T-helper 2 cell treated with Interferon-gamma antibody and Interleukin-4, amounts not matched to agents 100 ng/mL and 5 ng/mL, for 36 hours (primary cell): ENCODE measurements around the gene NACC1. TPM values are rescaled to one million over a fixed set of nuclear protein-coding genes. Genes with fewer than 3 reads are reported as not detected.
"Not testable (repeated sequence)": the region's sequence is repeated elsewhere in the genome, so short reads cannot be mapped to it uniquely, and the experiment has no call there.

ENCODE experiments used
- intact Hi-C: fragments of 100-400 bp; cut with micrococcal nuclease; formaldehyde crosslinking; loops from one replicate; pipeline ENCODE4 v1.15.1; 2023
- total RNA-seq: library from RNA; stranded (reverse); gene quantifications from 2 replicates; pipeline ENCODE4 v1.2.3, GENCODE V29; 2022

The NACC1 gene
- total RNA-seq, 1 donor from 2014 or later: 77.4 TPM

DNA sequence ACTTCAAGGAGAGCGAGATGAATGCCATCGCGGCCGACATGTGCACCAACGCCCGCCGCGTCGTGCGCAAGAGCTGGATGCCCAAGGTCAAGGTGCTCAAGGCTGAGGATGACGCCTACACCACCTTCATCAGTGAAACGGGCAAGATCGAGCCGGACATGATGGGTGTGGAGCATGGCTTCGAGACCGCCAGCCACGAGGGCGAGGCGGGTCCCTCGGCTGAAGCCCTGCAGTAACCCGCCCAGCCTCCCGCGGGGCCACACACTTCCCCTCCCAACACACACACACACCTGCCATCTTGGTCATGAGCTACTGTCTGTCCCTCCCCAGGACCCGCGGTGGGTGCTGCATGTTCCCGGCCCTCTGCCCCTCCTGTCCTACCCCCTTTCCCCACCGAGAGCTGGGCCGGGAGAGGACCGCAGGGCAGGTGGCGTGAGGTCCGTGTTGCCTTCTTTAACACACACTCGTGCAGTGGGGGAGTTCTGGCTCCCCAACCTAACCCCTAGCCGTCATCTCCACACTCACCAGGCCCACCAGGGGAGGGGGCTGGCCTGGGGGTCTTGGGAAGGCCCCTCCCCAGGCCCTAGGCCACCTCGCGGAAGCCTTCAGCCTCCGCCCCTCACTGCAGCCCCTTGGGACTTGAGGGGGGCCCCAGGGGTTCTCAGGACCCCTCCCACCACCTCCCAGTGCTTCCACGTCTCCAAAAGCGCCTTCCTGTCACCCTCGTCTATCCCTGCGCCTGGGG lies 20.3 kb downstream of the NACC1 start:
- intact Hi-C loops: no loop called here

DNA sequence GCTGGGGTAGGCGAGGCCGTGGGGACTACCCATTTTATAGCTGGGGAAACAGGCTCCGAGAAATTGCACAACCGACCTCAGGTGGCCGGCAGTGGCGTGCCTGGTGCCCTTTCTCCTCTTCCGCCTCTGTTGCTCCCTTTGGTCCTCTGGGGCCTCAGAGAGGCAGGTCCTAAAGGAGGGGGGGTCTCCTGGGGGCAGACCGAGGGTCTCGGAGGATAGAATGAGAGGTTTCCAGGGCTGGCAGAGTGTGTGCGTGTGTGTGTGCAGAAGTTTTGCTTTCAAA lies 20.8 kb downstream of the NACC1 start:
- intact Hi-C loops: no loop called here

DNA sequence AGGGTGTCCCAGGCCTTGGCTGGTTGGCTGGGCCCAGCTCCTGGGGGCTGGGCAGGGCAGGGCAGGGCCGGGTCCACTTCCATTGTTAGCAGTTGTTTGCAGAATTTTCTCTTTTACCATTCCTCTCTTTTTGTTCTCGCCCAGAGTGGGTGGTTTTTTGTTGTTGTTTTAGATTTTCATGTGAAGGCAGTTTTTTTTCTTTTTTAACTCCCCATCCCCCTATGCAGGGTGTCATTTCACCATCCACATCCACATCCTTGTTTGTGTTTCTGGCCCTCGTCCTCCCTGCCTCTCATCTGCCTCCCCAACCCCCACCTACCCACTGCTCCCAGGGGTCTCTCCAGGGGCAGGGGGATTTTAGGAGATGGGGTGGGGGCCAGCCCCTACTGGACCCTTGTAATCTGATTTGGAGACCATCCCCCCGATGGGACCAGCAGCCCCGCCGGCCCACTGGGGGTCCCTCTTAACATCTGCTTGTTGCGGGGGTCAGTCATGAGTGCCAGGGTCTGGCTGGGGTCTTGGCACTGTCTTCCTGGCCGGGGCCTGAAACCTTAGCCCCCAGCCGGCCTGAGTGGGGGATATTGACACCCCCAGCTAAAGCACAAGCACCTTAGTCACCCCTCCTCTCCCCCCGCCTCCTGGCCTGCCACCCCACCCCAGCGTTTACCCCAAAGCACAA lies 21.7 kb downstream of the NACC1 start:
- intact Hi-C loops: no loop called here

DNA sequence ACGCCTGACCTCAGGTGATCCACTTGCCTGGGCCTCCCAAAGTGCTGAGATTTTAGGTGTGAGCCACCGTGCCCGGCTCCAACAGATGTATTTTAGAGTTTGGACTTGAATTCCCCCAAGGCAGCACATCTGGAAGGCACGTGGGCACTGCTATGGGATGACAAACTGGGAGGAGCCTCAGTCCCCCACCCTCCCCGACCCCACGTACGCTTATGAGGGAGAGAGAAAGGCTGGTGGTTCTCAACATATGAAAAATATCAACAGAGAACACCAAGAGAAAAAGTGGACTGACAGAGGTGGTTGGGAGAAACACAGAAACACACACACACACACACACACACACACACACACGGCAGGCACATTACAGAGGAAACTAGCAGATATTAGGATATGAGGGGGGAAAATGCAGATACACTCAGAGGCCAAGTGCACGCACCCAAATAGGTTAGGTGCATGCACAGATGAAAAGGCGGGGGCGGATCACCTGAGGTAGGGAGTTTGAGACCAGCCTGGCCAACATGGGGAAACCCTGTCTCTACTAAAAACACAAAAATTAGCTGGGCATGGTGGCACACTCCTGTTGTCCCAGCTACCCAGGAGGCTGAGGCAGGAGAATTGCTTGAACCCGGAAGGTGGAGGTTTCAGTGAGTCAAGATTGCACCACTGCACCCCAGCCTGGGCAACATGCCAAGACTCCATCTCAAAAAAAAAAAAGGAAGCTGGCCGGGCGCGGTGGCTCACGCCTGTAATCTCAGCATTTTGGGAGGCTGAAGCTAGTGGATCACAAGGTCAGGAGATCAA lies 28.9 kb downstream of the NACC1 start:
- intact Hi-C loops: no loop called here

DNA sequence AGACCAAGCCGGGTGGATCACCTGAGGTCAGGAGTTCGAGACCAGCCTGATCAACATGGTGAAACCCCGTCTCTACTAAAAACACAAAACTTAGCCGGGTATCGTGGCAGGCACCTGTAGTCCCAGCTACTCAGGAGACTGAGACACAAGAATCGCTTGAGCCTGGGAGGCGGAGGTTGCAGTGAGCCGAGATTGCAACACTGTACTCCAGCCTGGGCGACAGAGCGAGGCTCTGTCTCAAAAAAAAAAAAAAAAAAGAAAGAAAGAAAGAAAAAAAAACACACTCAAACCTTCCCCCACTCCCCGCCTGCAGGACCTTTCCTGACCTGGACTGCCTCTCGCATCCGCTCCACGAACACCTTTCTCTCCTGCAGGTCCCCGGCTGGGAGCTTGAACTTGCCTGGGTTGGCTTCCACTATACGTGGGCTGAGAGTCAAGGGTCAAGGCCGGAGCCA lies 31.1 kb downstream of the NACC1 start:
- intact Hi-C loops: not testable (repeated sequence)

DNA sequence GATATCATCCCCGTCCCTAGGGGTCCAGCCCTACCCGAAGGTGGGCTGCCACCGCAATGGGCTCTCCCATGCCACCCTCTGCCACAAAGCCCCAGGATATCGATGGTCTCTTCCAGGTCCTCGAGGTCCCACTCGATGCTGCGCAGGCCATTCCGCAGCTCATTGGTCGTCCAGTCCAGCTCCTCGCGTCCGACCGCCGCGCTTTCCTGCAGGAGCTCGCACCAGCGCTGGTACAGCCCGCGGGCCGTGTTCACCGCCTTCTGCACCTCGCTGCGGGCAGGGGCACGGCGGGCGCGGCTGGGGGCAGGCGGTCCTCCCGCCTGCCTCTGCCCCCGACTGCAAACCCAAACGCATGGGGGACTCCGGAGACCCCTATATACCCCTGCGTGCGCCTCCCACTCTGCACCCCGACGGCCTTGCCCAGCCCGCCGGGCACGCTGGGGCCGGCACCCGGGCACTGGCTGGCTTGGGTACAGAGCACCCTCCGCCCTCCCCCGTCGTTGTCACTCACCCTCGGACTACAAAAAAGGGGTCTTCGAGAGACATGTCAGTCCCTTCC lies 31.6 kb downstream of the NACC1 start:
- intact Hi-C loops: loop anchor here (1.0 to 5.0 kb wide), 8 partner anchors 17 to 931 kb away; partner anchors contain the start of genes CALR, JUNB and ZSWIM4

DNA sequence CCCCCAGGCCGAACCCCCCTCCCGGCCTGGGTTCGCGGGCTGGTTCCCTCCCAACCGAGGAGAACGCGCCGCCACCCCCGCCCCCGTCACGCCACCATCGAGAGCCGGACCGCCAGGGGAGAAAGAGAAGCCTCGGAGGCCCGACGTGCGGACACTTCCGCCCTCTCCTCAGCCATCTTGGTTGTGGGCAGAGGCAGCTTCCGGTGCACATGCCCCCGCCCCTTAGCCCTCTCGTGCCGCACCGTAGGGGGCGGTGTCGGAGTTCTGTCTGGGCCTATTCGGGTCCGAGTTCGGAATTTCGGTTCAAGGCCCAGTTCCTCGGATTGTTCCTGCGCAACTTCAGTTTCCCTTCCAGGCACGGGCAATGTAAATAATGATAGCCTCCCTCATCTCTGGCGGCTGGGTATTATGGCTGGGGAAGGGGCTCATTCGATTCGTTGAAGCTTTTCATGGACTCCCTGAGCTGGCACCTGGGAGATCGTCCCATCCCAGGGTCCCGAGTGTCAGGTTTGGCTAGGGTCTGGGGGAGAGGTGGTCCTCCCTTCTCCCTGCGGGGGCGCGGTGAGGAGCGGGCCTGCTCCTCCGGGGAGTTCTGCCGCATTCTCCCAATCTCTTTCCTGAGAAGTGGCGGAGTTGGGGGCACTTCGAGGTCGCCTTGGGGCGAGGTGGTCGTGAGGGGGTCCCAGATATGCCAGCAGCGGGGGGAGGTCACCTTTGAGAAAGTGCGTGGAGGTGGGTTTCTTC lies 32.3 kb downstream of the NACC1 start, which contains the start of the genes IER2 and STX10:
TSS of gene IER2 (plus strand) at position 225 of the 744 bp plus-strand sequence. CDS start 2,776 bp downstream, outside the sequence.
TSS of gene STX10 (minus strand) at position 189 of the 744 bp plus-strand sequence. CDS start 202 bp downstream, outside the sequence.
- intact Hi-C loops: loop anchor here (1.0 to 5.0 kb wide), 8 partner anchors 18 to 930 kb away; partner anchors contain the start of genes CALR, JUNB and ZSWIM4

DNA sequence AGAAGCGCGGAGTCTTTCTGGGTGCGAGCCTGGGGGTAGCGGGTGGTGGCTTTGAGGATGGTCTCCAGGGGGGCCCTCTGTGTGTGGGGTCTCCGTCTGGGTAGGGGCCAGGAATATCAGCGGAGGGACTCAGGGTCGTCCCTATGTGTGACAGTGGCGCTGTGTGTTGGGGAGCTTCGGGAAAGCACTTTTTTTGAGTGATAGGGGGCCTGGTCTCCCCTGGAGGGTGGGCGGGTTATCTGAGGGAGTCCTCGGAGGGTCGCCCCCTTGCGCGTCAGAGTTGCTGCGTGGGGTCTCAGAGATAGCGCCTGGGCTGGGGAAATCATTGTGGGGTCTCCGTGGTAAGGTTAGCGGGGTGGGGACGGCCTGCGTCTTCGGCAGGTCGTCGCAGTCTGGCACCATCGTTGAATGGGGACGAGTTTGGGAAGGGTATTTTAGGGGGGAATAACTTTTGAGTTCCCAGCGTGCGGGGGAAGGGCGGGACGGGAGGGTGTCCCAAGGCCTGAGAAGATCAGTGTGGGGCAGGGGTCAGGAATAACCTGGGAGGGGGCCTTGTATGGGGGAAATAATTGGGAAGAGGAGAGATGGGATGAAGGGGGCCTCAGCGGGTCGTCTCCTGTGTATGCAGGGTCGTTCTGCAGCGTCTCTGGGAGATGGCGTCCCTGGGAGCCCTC lies 33.0 kb downstream of the NACC1 start:
- intact Hi-C loops: loop anchor here (1.0 to 5.0 kb wide), 9 partner anchors 16 to 930 kb away; partner anchors contain the start of genes CALR, JUNB and ZSWIM4

DNA sequence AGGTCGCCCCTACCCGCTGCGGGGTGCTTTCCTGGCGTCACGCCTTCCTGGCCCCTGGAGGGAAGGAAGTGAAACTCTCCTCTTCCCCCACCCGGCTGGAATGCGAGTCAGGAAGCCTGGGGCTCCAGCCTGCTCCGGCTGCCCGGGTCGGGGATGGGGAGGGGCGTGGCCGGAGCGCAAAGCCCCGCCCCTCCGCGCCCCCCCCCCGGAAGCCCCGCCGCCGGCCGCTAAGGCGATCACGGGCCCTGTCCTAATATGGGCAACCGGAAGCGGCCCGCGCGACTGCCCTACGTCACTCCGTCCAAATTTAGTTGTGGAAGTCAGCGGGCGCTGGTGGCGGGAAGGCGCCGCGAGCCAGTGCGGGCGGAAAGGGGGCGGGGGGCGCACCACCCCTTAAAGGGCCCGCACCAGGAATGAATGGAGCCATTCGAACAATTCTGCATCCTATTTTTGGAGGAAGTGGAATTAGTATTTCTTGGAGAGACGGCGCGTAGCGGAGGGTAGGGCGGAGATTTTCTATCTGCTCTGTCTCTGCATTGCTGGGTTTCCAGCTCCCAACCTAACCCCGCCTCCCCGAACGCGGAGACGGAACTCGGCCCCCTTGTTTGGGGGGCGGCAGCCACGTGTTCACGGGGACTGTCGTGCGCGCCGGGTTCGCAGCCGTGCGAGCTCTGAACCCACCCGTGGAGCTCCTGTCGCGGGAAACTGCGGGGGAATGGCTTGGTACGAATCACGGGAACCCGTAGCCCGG lies 33.7 kb downstream of the NACC1 start:
- intact Hi-C loops: loop anchor here (1.0 to 5.0 kb wide), 10 partner anchors 16 to 929 kb away; partner anchors contain the start of genes CALR, JUNB, NACC1 and ZSWIM4

DNA sequence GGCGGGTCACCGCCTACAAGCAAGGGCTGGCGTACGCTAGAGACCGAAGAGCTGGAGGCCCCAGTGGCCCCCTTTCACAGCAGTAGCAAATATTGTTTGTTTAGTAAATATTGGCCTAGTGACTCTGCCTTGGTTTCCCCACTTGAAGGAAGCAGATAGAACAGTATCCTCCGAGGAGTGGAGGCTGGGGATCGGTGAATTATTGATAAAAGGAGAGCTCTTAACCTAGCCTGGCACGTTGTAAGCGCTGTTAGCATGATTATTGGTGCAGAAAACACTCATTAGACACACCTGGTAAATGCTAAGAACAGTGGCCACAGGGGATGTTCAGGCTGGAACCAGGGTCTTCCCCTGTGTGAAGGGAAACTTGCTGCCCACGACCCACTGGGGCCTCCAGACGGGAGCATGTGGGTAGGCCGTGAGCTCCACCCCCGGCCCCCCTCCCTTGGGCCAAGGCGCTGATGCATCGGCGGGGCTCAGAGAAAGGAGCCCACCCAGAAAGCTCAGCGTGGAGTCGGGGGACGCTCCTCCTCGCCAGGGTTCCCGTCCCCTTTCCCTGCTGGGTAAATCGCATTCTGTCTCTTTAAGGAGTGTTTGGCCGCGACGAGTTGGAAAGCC lies 34.4 kb downstream of the NACC1 start:
- intact Hi-C loops: loop anchor here (1.0 to 5.0 kb wide), 7 partner anchors 34 to 695 kb away; partner anchors contain the start of genes CALR, JUNB, NACC1 and ZSWIM4

DNA sequence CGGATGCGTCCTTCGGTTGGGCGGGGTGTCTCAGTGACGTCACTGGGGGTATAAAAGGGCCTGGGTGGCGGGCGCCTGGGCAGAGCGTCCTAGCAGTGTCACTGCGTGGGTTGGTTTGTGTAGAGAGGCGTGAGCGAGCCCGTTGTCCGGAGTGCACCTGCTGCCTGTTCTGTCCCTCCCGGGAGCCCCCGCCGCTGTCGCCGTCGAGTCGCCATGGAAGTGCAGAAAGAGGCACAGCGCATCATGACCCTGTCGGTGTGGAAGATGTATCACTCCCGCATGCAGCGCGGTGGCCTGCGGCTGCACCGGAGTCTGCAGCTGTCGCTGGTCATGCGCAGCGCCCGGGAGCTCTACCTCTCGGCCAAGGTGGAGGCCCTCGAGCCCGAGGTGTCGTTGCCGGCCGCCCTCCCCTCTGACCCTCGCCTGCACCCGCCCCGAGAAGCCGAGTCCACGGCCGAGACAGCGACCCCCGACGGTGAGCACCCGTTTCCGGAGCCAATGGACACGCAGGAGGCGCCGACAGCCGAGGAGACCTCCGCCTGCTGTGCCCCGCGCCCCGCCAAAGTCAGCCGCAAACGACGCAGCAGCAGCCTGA lies 35.0 kb downstream of the NACC1 start:
- intact Hi-C loops: loop anchor here (1.0 to 5.0 kb wide), 7 partner anchors 35 to 694 kb away; partner anchors contain the start of genes CALR, JUNB, NACC1 and ZSWIM4

DNA sequence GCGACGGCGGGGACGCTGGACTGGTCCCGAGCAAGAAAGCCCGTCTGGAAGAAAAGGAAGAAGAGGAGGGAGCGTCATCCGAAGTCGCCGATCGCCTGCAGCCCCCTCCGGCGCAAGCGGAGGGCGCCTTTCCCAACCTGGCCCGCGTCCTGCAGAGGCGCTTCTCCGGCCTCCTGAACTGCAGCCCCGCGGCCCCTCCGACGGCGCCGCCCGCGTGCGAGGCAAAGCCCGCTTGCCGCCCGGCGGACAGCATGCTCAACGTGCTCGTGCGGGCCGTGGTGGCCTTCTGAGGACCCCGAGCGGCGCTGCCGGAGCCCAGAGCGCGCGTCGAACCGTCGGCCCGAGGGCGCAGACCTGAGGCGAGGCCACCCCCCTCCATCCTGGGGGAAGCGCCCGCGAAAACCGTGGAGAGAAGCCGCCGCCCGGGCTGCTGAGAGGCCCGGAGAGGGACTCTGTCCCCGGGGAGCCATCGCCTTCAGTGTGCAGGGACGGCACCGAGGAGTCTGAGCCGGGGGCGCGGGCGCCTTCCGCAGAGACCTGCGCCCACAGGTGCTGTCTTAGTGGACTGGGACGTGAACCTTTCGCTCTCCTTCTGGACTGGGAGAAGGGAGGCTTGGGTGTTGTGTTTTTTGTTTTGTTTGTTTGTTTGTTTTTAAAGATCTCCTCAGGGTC lies 35.6 kb downstream of the NACC1 start:
- intact Hi-C loops: loop anchor here (5.0 kb wide), 4 partner anchors 216 to 694 kb away; partner anchors contain the start of genes CALR, JUNB and ZSWIM4

DNA sequence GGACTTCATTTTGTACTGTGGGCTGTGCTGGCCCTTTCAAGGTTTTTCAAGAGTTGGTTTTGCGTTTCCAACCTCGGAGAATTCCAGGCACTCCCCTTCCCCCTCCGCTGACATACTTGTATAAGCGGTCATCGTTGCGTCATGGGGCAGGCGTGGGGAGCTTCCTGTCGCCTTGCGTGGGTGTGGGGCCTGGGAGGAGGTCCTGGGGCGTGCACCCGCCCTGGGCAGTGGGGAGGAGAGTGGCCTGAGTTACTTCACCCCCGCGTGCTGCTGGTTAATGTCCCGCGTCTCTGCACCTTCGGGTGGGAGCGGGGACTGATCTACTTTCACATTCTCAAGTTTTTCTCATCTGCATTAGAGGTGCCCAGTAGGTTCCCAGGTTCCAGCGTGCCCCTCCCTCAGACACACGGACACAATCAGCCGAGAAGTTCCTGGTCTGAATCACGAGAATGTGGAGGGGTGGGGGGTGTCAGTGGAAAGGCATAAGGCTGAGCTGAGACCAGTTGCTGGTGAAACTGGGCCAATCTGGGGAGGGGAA lies 36.2 kb downstream of the NACC1 start:
- intact Hi-C loops: loop anchor here (5.0 kb wide), 4 partner anchors 217 to 693 kb away; partner anchors contain the start of genes CALR, JUNB and ZSWIM4

DNA sequence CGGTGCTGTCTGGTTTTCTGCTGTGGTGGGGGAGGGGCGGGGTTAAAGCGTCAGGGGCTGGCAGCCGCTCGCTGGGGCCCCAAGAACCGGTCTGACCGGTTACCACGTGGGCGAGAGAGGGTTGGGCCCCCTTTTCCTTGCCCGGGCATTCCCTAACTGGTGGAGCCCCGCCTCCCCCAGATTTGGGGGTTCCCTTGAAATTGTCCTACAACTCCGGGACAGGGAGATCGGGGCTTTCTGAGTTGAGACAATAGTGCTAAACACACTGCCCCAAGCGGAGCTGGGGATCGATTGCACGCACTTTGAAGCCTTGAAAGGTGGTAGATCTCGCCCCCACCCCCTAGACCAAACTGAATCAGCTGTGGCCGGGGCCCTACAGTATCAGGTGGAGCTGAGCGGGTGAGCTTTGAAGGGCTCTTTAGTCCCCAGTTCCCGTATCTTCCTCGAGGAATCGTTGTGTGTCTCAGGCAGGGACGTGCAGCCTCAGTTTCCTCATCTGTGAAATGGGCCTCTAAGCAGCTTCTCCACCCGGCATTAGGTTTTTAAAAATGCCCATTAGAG lies 36.9 kb downstream of the NACC1 start:
- intact Hi-C loops: loop anchor here (1.0 to 5.0 kb wide), 6 partner anchors 8 to 692 kb away; partner anchors contain the start of genes CALR, JUNB and ZSWIM4

DNA sequence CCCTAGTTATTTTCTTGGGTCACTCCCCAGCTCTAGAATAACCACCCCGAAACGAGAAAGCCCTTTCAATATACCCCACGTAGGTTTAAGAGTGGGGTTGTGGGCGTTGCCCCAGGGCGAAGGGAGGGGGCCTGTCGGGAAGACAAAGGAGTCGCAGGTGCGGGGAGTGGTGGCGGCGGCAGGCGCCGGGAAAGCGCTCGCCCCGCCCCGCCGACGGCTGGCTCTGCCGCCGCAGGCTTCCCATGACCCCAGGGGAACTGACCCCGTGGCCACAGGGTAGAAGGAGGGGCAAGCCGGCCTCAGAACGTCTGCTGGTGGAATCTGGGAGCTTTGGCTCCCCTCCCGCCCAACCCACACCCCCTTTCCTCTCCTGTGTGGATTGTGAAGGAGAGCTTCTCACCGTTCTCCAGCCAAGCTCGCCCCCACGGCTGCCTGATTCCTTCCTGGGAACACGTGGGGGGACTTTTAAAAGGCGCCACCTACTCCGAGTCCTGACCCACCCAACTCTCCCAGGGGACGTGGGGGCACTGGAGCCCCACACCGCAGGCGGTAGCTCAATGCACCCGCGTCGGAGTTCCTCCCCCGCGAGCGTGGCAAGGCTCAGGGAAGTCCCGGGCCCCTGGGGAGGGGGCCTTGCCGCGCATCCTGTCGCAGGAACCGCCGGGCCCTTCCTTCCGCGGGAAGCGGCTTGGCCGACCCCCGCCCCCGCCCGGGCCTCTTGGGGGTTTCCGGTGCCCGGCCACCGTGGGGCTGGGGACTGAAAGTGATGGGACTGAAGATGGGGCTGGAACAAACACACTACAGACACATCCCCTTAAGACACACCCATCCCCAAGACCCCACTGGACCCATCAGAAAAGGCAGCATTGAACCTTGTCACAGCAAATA lies 37.7 kb downstream of the NACC1 start:
- intact Hi-C loops: loop anchor here (1.0 to 5.0 kb wide), 4 partner anchors 8 to 682 kb away; no protein-coding TSS in a partner anchor
